Mesothelial cell of epicardium (in vitro differentiated cells): ENCODE data around the gene TRIP12. TPM values are rescaled to one million over a fixed set of nuclear protein-coding genes. Genes with fewer than 3 reads are reported as not detected.

Source experiments
- DNase-seq, 2 experiments: peaks; one replicate each; pipeline ENCODE4 v3.0.0; 2021; ENCODE audit warnings: low spot score in 2 of 2; ENCODE audit not compliant: unreplicated experiment in 2 of 2
- H3K27ac Mint-ChIP-seq: 2 replicates; pipeline ENCODE4 v1.8.0; 2021; ENCODE audit warnings: mixed read lengths
- H3K27me3 Mint-ChIP-seq: 2 replicates; pipeline ENCODE4 v1.8.0; 2021; ENCODE audit warnings: low read depth, mixed read lengths
- H3K36me3 Mint-ChIP-seq: 2 replicates; pipeline ENCODE4 v1.8.0; 2021; ENCODE audit warnings: mixed read lengths
- H3K4me1 Mint-ChIP-seq: 2 replicates; pipeline ENCODE4 v1.8.0; 2021; ENCODE audit warnings: mixed read lengths
- H3K4me3 Mint-ChIP-seq: 2 replicates; pipeline ENCODE4 v1.8.0; 2021; ENCODE audit warnings: mild to moderate bottlenecking, moderate library complexity, mixed read lengths
- H3K9me3 Mint-ChIP-seq: 2 replicates; pipeline ENCODE4 v1.8.0; 2021; ENCODE audit warnings: mixed read lengths
- total RNA-seq: library from RNA; stranded (reverse); gene quantifications from 3 replicates; pipeline ENCODE4 v1.2.1, GENCODE V29; 2021
- TF ChIP-seq, protein P1 (sequence below): fragments of 200-600 bp; sonication (generic); IDR thresholded peaks from one replicate; pipeline ENCODE4 v1.5.0; 2021; ENCODE audit warnings: antibody characterized with exemption; ENCODE audit not compliant: unreplicated experiment

TRIP12 gene
- total RNA-seq, 1 donor from 2014 or later: 253 TPM

DNA sequence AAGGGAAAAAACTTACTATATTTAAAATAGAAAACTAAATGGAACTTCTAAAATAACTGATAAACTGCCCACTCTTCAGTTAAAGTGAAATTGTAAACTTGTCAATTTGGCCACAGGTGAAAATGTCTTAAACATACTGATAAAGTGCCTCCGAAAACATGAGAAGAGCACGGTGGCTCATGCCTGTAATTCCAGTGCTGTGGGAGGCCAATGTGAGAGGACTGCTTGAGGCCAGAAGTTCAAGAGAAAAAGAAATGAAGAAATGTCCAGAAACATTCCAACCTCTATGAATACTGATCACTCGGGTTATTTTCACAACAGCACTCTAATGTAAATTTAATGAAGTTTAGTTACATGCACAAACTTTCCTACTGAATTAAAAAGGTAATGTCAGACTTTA, 144.1 kb downstream of the TRIP12 start:
- no peak overlapping the region for H3K27ac Mint-ChIP-seq
- H3K27me3 Mint-ChIP-seq: no peaks in the 10 kb centered on the region
- no peak overlapping the region for H3K4me3 Mint-ChIP-seq
- no peaks in the 10 kb centered on the region for H3K9me3 Mint-ChIP-seq
- no peak for DNase-seq
- peaks cover 35% of the 10 kb centered on the region for H3K36me3 Mint-ChIP-seq
- H3K4me1 Mint-ChIP-seq: peaks cover 12% of the 10 kb centered on the region
- TF ChIP-seq, protein P1, sequence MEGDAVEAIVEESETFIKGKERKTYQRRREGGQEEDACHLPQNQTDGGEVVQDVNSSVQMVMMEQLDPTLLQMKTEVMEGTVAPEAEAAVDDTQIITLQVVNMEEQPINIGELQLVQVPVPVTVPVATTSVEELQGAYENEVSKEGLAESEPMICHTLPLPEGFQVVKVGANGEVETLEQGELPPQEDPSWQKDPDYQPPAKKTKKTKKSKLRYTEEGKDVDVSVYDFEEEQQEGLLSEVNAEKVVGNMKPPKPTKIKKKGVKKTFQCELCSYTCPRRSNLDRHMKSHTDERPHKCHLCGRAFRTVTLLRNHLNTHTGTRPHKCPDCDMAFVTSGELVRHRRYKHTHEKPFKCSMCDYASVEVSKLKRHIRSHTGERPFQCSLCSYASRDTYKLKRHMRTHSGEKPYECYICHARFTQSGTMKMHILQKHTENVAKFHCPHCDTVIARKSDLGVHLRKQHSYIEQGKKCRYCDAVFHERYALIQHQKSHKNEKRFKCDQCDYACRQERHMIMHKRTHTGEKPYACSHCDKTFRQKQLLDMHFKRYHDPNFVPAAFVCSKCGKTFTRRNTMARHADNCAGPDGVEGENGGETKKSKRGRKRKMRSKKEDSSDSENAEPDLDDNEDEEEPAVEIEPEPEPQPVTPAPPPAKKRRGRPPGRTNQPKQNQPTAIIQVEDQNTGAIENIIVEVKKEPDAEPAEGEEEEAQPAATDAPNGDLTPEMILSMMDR: no peak

DNA sequence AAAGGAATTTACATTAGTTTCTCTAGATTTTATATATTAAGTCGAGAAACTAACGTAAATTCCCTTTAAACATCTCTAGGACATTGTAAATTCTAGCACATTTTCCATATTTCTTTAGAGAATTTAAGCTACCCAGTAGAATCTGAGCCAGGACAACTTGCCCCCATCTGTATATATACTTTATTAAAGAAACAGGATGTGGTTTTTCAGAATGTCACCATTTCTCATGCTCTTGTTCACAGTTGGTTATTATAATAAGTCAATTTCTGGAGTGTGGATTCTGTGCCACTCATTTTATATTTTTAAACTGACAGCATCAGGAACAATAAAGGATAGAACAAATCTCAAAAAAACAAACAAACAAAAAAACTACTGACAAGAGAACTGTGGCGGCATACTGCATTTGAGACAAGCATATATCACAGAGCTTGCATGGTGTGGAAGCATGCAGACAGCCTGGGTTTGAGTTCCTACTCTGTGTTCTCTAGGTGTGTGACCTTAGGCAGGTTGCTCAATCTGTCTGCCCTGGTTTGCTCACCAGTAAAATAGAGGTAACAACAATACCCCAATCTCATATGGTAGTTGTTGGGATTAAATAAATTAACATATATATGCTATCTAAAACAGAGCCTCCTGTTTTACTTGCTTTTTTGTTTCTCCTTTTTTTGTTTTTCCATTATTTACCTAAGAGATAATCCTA, 146.0 kb downstream of the TRIP12 start:
- Mint-ChIP-seq H3K4me3 (no peak overlapping the region), H3K27ac (no peak overlapping the region), H3K36me3 (peaks cover 42% of the 10 kb centered on the region), H3K4me1 (peaks cover 4% of the 10 kb centered on the region), H3K27me3 (no peaks in the 10 kb centered on the region), H3K9me3 (no peaks in the 10 kb centered on the region)
- DNase-seq: no peak
- TF ChIP-seq, protein P1: no peak

DNA sequence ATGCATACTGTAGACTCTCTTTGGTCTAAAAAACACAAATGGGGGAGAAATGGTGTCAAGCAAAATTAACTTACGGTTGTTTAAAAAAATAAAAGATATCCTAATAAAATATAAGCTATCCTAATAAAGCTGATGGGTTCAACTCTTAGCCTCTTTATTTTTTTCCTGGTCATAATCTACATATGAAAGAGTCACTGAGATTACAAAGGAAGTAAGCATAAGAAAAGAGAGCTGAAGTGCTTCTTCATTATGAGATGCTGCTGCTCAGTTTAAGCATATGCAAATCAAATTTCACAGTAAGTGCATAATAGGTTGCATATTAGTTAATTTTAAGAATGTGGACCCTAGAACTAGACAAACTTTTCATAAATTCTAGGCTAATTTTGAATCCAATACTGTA, 147.6 kb downstream of the TRIP12 start:
- H3K9me3 Mint-ChIP-seq: no peaks in the 10 kb centered on the region
- peaks cover 47% of the 10 kb centered on the region for H3K36me3 Mint-ChIP-seq
- no peak overlapping the region for H3K4me3 Mint-ChIP-seq
- no peak overlapping the region for H3K27ac Mint-ChIP-seq
- TF ChIP-seq, protein P1: no peak
- H3K4me1 Mint-ChIP-seq: no peaks in the 10 kb centered on the region
- no peaks in the 10 kb centered on the region for H3K27me3 Mint-ChIP-seq
- no peak for DNase-seq

DNA sequence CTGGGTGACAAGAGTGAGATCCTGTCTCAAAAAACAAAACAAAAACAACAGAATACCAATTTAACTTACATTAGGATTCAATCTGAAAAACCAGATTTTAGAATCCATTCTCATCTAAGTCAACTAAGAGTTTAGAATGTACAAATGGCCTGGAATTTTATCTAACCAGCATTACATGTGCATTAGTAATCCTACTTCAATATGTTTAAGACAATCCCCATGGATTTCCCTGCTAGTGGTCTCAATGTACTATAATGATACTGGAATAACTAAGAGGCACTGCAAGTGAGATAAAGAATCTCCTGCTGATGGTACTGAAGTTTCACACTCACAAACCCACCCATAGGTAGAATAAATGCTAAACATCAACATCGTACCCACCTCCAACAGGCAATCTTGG, 153.6 kb downstream of the TRIP12 start:
- Mint-ChIP-seq H3K36me3 (peaks cover 48% of the 10 kb centered on the region), H3K27me3 (no peaks in the 10 kb centered on the region), H3K4me1 (no peaks in the 10 kb centered on the region), H3K9me3 (no peaks in the 10 kb centered on the region), H3K4me3 (no peak overlapping the region), H3K27ac (no peak overlapping the region)
- DNase-seq: no peak
- TF ChIP-seq, protein P1: no peak

DNA sequence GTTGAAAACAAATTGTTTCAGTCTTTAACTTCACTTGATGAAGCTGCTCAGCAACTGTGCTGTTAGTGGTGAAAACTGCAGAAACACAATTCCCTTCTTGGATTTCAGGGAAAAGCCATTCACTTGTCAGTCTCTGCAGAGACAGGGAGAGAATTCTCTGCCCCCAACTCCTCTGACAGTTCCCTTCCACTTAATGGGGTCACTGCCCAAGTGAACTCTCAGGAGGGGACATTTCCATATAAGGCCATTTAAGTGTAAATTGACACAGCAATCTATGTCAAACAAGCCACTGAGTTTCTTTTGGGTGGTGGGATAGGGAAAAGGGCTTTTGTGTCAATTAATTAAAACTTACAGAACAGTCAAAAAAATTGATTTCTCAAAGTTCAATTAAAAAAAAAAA, 156.1 kb downstream of the TRIP12 start:
- peaks cover 40% of the 10 kb centered on the region for H3K36me3 Mint-ChIP-seq

More for the DNA sequence above, 156.1 kb downstream of the TRIP12 start:
- H3K9me3 Mint-ChIP-seq: no peaks in the 10 kb centered on the region
- no peak overlapping the region for H3K27ac Mint-ChIP-seq
- TF ChIP-seq, protein P1: no peak
- DNase-seq: no peak
- H3K27me3 Mint-ChIP-seq: no peaks in the 10 kb centered on the region
- no peaks in the 10 kb centered on the region for H3K4me1 Mint-ChIP-seq
- no peak overlapping the region for H3K4me3 Mint-ChIP-seq
